ENCODE measurements around the gene PRDM16.

GRCh38 chr1:3307359-3307758 lies 238.4 kb downstream of the PRDM16 start:
- no peak for TF ChIP-seq POLR2A (IDR thresholded peaks at IDR 0.05)
- TF ChIP-seq, protein P1, sequence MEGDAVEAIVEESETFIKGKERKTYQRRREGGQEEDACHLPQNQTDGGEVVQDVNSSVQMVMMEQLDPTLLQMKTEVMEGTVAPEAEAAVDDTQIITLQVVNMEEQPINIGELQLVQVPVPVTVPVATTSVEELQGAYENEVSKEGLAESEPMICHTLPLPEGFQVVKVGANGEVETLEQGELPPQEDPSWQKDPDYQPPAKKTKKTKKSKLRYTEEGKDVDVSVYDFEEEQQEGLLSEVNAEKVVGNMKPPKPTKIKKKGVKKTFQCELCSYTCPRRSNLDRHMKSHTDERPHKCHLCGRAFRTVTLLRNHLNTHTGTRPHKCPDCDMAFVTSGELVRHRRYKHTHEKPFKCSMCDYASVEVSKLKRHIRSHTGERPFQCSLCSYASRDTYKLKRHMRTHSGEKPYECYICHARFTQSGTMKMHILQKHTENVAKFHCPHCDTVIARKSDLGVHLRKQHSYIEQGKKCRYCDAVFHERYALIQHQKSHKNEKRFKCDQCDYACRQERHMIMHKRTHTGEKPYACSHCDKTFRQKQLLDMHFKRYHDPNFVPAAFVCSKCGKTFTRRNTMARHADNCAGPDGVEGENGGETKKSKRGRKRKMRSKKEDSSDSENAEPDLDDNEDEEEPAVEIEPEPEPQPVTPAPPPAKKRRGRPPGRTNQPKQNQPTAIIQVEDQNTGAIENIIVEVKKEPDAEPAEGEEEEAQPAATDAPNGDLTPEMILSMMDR (IDR thresholded peaks at IDR 0.05): no peak

Measured in thyroid gland (tissue), 4 donors.